Right atrium auricular region (tissue), 2 donors: ENCODE measurements around the gene RHBDL2. TPM values are rescaled to one million over a fixed set of nuclear protein-coding genes. Genes with fewer than 3 reads are reported as not detected.

ENCODE experiments used
- DNase-seq: peaks from one replicate; pipeline ENCODE4 v3.0.0-alpha.2; 2019; ENCODE audit warnings: low spot score
- H3K27ac ChIP-seq, 2 donors: fragments of 200-600 bp; sonication (generic); 1 replicate in 1 of 2; 2 replicates in 1 of 2; pipeline ENCODE4 v1.5.1; 2016 to 2019
- H3K27me3 ChIP-seq, 2 donors: fragments of 200-600 bp; sonication (generic); one replicate each; pipeline versions ENCODE4 v1.5.1 to v1.6.0; 2017 to 2019
- H3K36me3 ChIP-seq: fragments of 200-600 bp; sonication (generic); one replicate; pipeline ENCODE4 v1.5.1; 2016
- H3K4me1 ChIP-seq, 2 donors: fragments of 200-600 bp; sonication (generic); one replicate each; pipeline versions ENCODE4 v1.5.1 to v1.6.0; 2017 to 2019
- H3K4me3 ChIP-seq, 2 donors: fragments of 200-600 bp; sonication (generic); 1 replicate in 1 of 2; 2 replicates in 1 of 2; pipeline ENCODE4 v1.5.1; 2017 to 2019; ENCODE audit warnings: mild to moderate bottlenecking in 1 of 2, moderate library complexity in 1 of 2
- H3K9me3 ChIP-seq, 2 donors: fragments of 200-600 bp; sonication (generic); one replicate each; pipeline ENCODE4 v1.5.1; 2019
- CTCF ChIP-seq, 2 donors: fragments of 200-600 bp; sonication (generic); IDR thresholded peaks; one replicate each; pipeline ENCODE4 v1.5.1; 2019; ENCODE audit warnings: antibody characterized with exemption in 2 of 2
- total RNA-seq, 2 donors: library from RNA; depleted of rRNA; stranded (reverse); fragments of >200 nt; gene quantifications; one replicate each; pipeline ENCODE4 v1.1.0, GENCODE V29; 2016

The RHBDL2 gene
- total RNA-seq, 2 donors from 2014 or later, result 0.31 TPM; not detected in 1

GRCh38 chr1:38872401-38873026 lies 69.1 kb downstream of the RHBDL2 start:
- Histone ChIP-seq H3K36me3 (no peaks in the 10 kb centered on the region), H3K27ac (peak overlapping the region; percentile 62 to 70), H3K9me3 (no peaks in the 10 kb centered on the region), H3K27me3 (no peaks in the 10 kb centered on the region), H3K4me1 (peaks cover 0 to 20% of the 10 kb centered on the region in 2 donors), H3K4me3 (peak overlapping the region; percentile 74 to 79)
- TF ChIP-seq CTCF (IDR thresholded peaks at IDR 0.05), result no peak
- DNase-seq, result no peak

GRCh38 chr1:38870996-38871395 lies 70.6 kb downstream of the RHBDL2 start:
- H3K4me1 ChIP-seq, result peaks cover 0 to 20% of the 10 kb centered on the region in 2 donors
- H3K27ac ChIP-seq, result no peak overlapping the region
- H3K27me3 ChIP-seq, result no peaks in the 10 kb centered on the region
- DNase-seq, result no peak
- no peaks in the 10 kb centered on the region for H3K9me3 ChIP-seq
- TF ChIP-seq CTCF (IDR thresholded peaks at IDR 0.05), result no peak
- H3K36me3 ChIP-seq, result no peaks in the 10 kb centered on the region
- no peak overlapping the region for H3K4me3 ChIP-seq

- no peak overlapping the region for H3K27ac ChIP-seq
- TF ChIP-seq CTCF (IDR thresholded peaks at IDR 0.05), result no peak
- H3K27me3 ChIP-seq, result no peaks in the 10 kb centered on the region
- peaks cover 0 to 32% of the 10 kb centered on the region in 2 donors for H3K4me1 ChIP-seq
- H3K9me3 ChIP-seq, result no peaks in the 10 kb centered on the region
- no peak overlapping the region for H3K4me3 ChIP-seq
- H3K36me3 ChIP-seq, result no peaks in the 10 kb centered on the region
- DNase-seq, result no peak
These were observed 74.4 kb downstream of the RHBDL2 start for GRCh38 chr1:38867208-38867607.

DNA sequence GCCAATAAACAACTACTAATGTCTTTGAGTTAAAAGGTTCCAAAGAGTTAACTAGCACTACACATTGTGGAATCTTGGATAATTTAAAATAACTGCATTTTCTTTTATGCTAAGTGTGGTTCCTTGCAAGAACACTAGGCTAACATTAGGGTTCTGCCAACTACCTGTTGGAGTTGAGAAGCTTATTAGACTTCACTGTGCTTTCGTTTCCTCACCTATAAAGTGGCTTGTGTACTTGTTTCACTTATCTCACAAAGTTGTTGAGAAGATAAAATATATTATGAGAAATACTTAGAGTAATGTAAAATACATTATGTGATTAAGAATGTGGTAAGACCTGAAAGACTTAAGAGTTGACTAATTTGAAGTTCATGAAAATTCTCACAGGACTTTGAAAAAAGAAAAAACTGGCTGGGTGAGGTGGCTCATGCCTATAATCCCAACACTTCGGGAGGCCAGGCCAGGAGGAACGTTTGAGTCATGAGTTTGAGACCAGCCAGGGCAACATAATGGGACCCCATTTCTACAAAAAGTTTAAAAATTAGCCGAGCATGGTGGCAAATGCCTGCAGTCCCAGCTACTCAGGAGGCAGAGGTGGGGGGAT lies 76.4 kb downstream of the RHBDL2 start:
- Histone ChIP-seq H3K36me3 (no peaks in the 10 kb centered on the region), H3K9me3 (no peaks in the 10 kb centered on the region), H3K27me3 (no peaks in the 10 kb centered on the region), H3K27ac (no peak overlapping the region), H3K4me1 (peaks cover 0 to 40% of the 10 kb centered on the region in 2 donors), H3K4me3 (no peak overlapping the region)
- no peak for TF ChIP-seq CTCF (IDR thresholded peaks at IDR 0.05)
- no peak for DNase-seq

DNA sequence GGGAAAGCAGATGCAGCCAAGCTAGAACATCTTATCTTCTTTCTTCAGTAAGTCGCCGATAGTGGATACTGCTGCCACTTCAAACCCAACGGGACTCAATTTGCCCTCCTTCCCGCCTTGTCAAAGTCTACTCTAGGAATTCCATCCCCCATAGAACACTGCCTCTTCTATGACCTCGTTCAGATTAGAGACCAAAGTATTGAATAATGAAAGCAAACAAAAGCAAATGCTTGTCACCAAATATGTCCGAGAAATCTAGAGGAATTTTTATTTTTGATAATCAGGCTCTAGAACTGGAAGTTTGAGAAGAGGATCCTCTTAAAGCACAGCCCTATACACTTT lies 81.2 kb downstream of the RHBDL2 start:
- H3K27me3 ChIP-seq, result no peaks in the 10 kb centered on the region
- no peak for DNase-seq
- H3K4me1 ChIP-seq, result peaks cover 0 to 59% of the 10 kb centered on the region in 2 donors
- peaks cover 13% of the 10 kb centered on the region for H3K36me3 ChIP-seq
- H3K27ac ChIP-seq, result peak overlapping the region; percentile 82 to 87
- H3K9me3 ChIP-seq, result no peaks in the 10 kb centered on the region
- peak overlapping the region; percentile 57 to 99 for H3K4me3 ChIP-seq
- TF ChIP-seq CTCF (IDR thresholded peaks at IDR 0.05), result no peak
